ENCODE measurements around the gene SLC15A1. TPM values are rescaled to one million over a fixed set of nuclear protein-coding genes. Genes with fewer than 3 reads are reported as not detected.

The SLC15A1 gene
- total RNA-seq, 1 experiment from 2014 or later, result 1.9 TPM

DNA sequence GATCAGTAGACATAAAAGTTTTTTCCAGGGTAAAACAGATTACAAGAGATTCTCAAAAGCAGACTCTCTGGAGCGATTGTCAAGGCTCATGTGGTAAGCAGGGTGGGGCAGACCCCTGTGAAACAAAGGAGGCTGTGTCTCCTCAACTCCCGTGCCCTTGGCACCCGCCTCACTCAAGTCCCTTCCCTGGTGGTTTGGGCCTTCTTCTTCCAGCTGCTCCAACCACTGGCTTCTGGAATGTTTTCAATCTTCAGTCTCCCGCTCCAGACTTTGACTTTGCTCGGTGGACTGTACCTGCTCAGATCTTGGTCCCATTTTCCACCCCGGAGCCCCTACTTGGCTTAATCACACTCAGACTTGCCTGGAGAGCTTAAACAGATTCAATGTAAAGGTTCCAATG, 100.7 kb downstream of the SLC15A1 start:
- no peak overlapping the region for H3K18ac ChIP-seq (ENCODE audit: insufficient read length, low read depth, low read length)
- H3K4me1 ChIP-seq (ENCODE audit: insufficient read depth, low read length), result no peaks in the 10 kb centered on the region; the same call in 1 of the 2 replicates
- H3K4ac ChIP-seq (ENCODE audit: low read depth, low read length), result no peak overlapping the region
- no peaks in the 10 kb centered on the region for H3K79me2 ChIP-seq (ENCODE audit: insufficient read depth, low read length)
- H3K79me1 ChIP-seq (ENCODE audit: insufficient read depth, low read depth, low read length, poor library complexity, severe bottlenecking), result no peaks in the 10 kb centered on the region
- Mint-ChIP-seq H3K4me1 (peaks cover 2 to 5% of the 10 kb centered on the region in 2 experiments; a peak in 3 of 4 replicates), H3K36me3 (ENCODE audit: insufficient read depth in 1 of 3, low read depth in 3 of 3) (no peaks in the 10 kb centered on the region), H3K27me3 (ENCODE audit: low read depth) (peaks cover 3% of the 10 kb centered on the region; the same call in 1 of the 2 replicates), H3K27ac (no peak overlapping the region), H3K4me3 (no peak overlapping the region), H3K9me3 (peaks cover 0 to 2% of the 10 kb centered on the region in 2 experiments; a peak in 1 of 5 replicates)
- no peak overlapping the region for H3K14ac ChIP-seq (ENCODE audit: insufficient read depth, low read length)
- DNase-seq, result no peak
- H3K23me2 ChIP-seq (ENCODE audit: insufficient read length, low read depth, low read length, poor library complexity, severe bottlenecking), result no peaks in the 10 kb centered on the region
- H3K56ac ChIP-seq (ENCODE audit: insufficient read length, low read depth, low read length), result no peak overlapping the region
- no peak overlapping the region for H2BK20ac ChIP-seq (ENCODE audit: low read depth, low read length, poor library complexity, severe bottlenecking)
- H4K91ac ChIP-seq (ENCODE audit: insufficient read length, low read depth, low read length), result no peak overlapping the region
- no peaks in the 10 kb centered on the region for H3K9me3 ChIP-seq (ENCODE audit: control insufficient read depth, low read depth, low read length)
- no peak overlapping the region for H4K5ac ChIP-seq (ENCODE audit: insufficient read length, low read depth, low read length)
- H2AK5ac ChIP-seq (ENCODE audit: insufficient read length, low read length), result no peak overlapping the region
- WGBS (ENCODE audit: extremely low coverage, insufficient read length, low lambda C conversion rate), result no CpG with 5 or more reads among the region's 6 CpGs
- H2BK5ac ChIP-seq (ENCODE audit: insufficient read length, low read length), result no peak overlapping the region
- H4K8ac ChIP-seq (replicated peaks; ENCODE audit: insufficient read length, low read depth, low read length), result no peak overlapping the region
- H3T11ph ChIP-seq (ENCODE audit: low read length), result no peak overlapping the region
- no peak overlapping the region for H3K27ac ChIP-seq (ENCODE audit: insufficient read length, low read depth, low read length)
- no peak overlapping the region for H3K23ac ChIP-seq (ENCODE audit: insufficient read length, low read depth, low read length)
- H2AFZ ChIP-seq (ENCODE audit: low read length), result no peak overlapping the region
- H4K20me1 ChIP-seq (ENCODE audit: control insufficient read depth, insufficient read depth, insufficient read length), result no peaks in the 10 kb centered on the region
- H3K9ac ChIP-seq (ENCODE audit: extremely low read depth, insufficient read length, low read length), result no peak overlapping the region
- H3K27me3 ChIP-seq (ENCODE audit: insufficient read depth, low read length), result no peaks in the 10 kb centered on the region
- H2BK120ac ChIP-seq (ENCODE audit: low read depth, low read length, poor library complexity, severe bottlenecking), result no peak overlapping the region
- no peak overlapping the region for H2BK12ac ChIP-seq (ENCODE audit: insufficient read length, low read depth, low read length)
- H2BK15ac ChIP-seq (ENCODE audit: low read depth, low read length), result no peak overlapping the region
- TF ChIP-seq, protein P1, sequence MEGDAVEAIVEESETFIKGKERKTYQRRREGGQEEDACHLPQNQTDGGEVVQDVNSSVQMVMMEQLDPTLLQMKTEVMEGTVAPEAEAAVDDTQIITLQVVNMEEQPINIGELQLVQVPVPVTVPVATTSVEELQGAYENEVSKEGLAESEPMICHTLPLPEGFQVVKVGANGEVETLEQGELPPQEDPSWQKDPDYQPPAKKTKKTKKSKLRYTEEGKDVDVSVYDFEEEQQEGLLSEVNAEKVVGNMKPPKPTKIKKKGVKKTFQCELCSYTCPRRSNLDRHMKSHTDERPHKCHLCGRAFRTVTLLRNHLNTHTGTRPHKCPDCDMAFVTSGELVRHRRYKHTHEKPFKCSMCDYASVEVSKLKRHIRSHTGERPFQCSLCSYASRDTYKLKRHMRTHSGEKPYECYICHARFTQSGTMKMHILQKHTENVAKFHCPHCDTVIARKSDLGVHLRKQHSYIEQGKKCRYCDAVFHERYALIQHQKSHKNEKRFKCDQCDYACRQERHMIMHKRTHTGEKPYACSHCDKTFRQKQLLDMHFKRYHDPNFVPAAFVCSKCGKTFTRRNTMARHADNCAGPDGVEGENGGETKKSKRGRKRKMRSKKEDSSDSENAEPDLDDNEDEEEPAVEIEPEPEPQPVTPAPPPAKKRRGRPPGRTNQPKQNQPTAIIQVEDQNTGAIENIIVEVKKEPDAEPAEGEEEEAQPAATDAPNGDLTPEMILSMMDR (conservative IDR thresholded peaks at IDR 0.05), result no peak
- no peak overlapping the region for H3K4me2 ChIP-seq (ENCODE audit: insufficient read depth, insufficient read length, low read length)

All from H9 (cell line).